HCT116 (cell line): ENCODE results near the gene GLO1. TPM values are rescaled to one million over a fixed set of nuclear protein-coding genes. Genes with fewer than 3 reads are reported as not detected.

Source experiments
- ATAC-seq: fragments of 200-7000 bp; cut with Tn5 transposase; 2 replicates; pipeline ENCODE4 v1.9.1; 2020; ENCODE audit warnings: mild to moderate bottlenecking, moderate library complexity
- BruUV-seq: library from RNA; stranded (reverse); fragments of 400-500 nt; replicated peaks from 2 replicates; lab custom pipeline; 2021; lab: Mats Ljungman, UMichigan
- CTCF ChIA-PET: fragments of 300-600 bp; sonication (Branson Sonifier 250); formaldehyde crosslinking; loops from one replicate; lab custom pipeline; 2021; ENCODE audit warnings: antibody characterized with exemption; lab: Charles Lee
- POLR2A ChIA-PET: fragments of 300-600, 350-600 bp; sonication (Branson Sonifier 250); formaldehyde crosslinking; loops from one replicate; lab custom pipeline; 2021; ENCODE audit warnings: antibody characterized with exemption; lab: Charles Lee
- RAD21 ChIA-PET, 2 experiments: fragments of 300-600 bp; sonication (Branson Sonifier 250); formaldehyde crosslinking; loops; one replicate each; lab custom pipeline; 2023; ENCODE audit warnings: low total read pairs in 2 of 2; ENCODE audit not compliant: uncharacterized antibody in 2 of 2, unreplicated experiment in 2 of 2, low non-redundant PET in 1 of 2; lab: Charles Lee
- DNase-seq: peaks from one replicate; pipeline ENCODE4 v3.0.0-alpha.2; 2010; ENCODE audit warnings: low read depth, low spot score
- H2AFZ ChIP-seq: fragments of 200-600 bp; shearing (Covaris generic), sonication (generic); 2 replicates; pipeline ENCODE4 v1.6.1; 2017; ENCODE audit warnings: low read depth, mixed run types, mixed read lengths, antibody characterized with exemption, low read length; ENCODE audit not compliant: poor library complexity, severe bottlenecking
- H3K27ac ChIP-seq: 2 replicates; pipeline ENCODE4 v1.5.1; 2012; ENCODE audit warnings: low read depth, low read length
- H3K27me3 ChIP-seq: fragments of 200-600 bp; sonication (generic); 2 replicates; pipeline ENCODE4 v1.6.1; 2016; ENCODE audit warnings: mixed run types, low read length, mixed read lengths; ENCODE audit not compliant: insufficient read depth
- H3K36me3 ChIP-seq, 2 experiments: fragments of 200-500 bp in 1 of 2; fragments of 200-600 bp in 1 of 2; sonication (Bioruptor generic) in 1 of 2; sonication (generic) in 1 of 2; 2 replicates each; pipeline versions ENCODE4 v1.5.1 to v1.6.1; 2014 to 2016; ENCODE audit warnings: low read length in 2 of 2, inconsistent platforms in 1 of 2, mixed read lengths in 1 of 2, mixed run types in 1 of 2; ENCODE audit not compliant: insufficient read depth in 2 of 2, control insufficient read depth in 1 of 2
- H3K4me1 ChIP-seq, 2 experiments: fragments of 200-600 bp in 1 of 2; sonication (generic) in 1 of 2; 2 replicates each; pipeline versions ENCODE4 v1.5.1 to v1.6.1; 2012 to 2017; ENCODE audit warnings: low read length in 2 of 2, inconsistent platforms in 1 of 2, mild to moderate bottlenecking in 1 of 2, mixed read lengths in 1 of 2, mixed run types in 1 of 2, moderate library complexity in 1 of 2; ENCODE audit not compliant: insufficient read depth in 2 of 2, control insufficient read depth in 1 of 2
- H3K4me2 ChIP-seq: fragments of 200-600 bp; sonication (generic); 2 replicates; pipeline ENCODE4 v1.6.1; 2017; ENCODE audit warnings: mixed run types, low read length, mixed read lengths
- H3K4me3 ChIP-seq, 2 experiments: fragments of 200-600 bp in 1 of 2; sonication (generic) in 1 of 2; replicated peaks in 1 of 2; 2 replicates each; pipeline ENCODE4 v1.5.1; 2011 to 2016; ENCODE audit warnings: low read length in 2 of 2, control low read depth in 1 of 2, low read depth in 1 of 2, mild to moderate bottlenecking in 1 of 2, mixed read lengths in 1 of 2, mixed run types in 1 of 2
- H3K79me2 ChIP-seq: fragments of 200-600 bp; sonication (generic); 2 replicates; pipeline ENCODE4 v1.6.1; 2017; ENCODE audit warnings: mild to moderate bottlenecking, mixed run types, low read length, moderate library complexity, mixed read lengths; ENCODE audit not compliant: insufficient read depth
- H3K9ac ChIP-seq: fragments of 200-600 bp; sonication (generic); 2 replicates; pipeline ENCODE4 v1.6.1; 2016; ENCODE audit warnings: low read length, mixed read lengths
- H3K9me2 ChIP-seq: fragments of 200-600 bp; sonication (generic), shearing (Covaris generic); 2 replicates; pipeline ENCODE4 v1.6.1; 2017; ENCODE audit warnings: mixed run types, mild to moderate bottlenecking, moderate library complexity; ENCODE audit not compliant: insufficient read depth
- H3K9me3 ChIP-seq, 2 experiments: fragments of 200-500 bp in 1 of 2; fragments of 200-600 bp in 1 of 2; sonication (Bioruptor generic) in 1 of 2; sonication (generic) in 1 of 2; 2 replicates each; pipeline ENCODE4 v1.6.1; 2014 to 2017; ENCODE audit warnings: low read length in 2 of 2, mixed read lengths in 2 of 2, inconsistent platforms in 1 of 2, low read depth in 1 of 2, mild to moderate bottlenecking in 1 of 2, mixed run types in 1 of 2, moderate library complexity in 1 of 2; ENCODE audit not compliant: control insufficient read depth in 1 of 2, insufficient read depth in 1 of 2
- H4K20me1 ChIP-seq: fragments of 200-600 bp; sonication (generic), shearing (Covaris generic); 2 replicates; pipeline ENCODE4 v1.6.1; 2017; ENCODE audit warnings: mixed run types, mild to moderate bottlenecking, moderate library complexity; ENCODE audit not compliant: insufficient read depth
- CBX3 ChIP-seq: IDR thresholded peaks from 2 replicates; pipeline ENCODE4 v1.6.1; 2012; ENCODE audit warnings: low read depth
- CEBPB ChIP-seq: IDR thresholded peaks from 2 replicates; pipeline ENCODE4 v1.6.1; 2012; ENCODE audit warnings: low read depth
- CTCF ChIP-seq, 3 experiments: fragments of 200-600 bp in 1 of 3; sonication (generic) in 1 of 3; IDR thresholded peaks in 2 of 3; conservative IDR thresholded peaks in 1 of 3; 2 replicates each; pipeline ENCODE4 v1.5.1; 2012 to 2017; ENCODE audit warnings: low read depth in 2 of 3, low read length in 2 of 3, antibody characterized with exemption in 1 of 3, borderline replicate concordance in 1 of 3, control low read depth in 1 of 3, mild to moderate bottlenecking in 1 of 3, mixed read lengths in 1 of 3, mixed run types in 1 of 3, moderate library complexity in 1 of 3; ENCODE audit not compliant: insufficient read depth in 1 of 3
- EGR1 ChIP-seq: IDR thresholded peaks from 2 replicates; pipeline ENCODE4 v1.6.1; 2012; ENCODE audit warnings: low read depth
- ELF1 ChIP-seq: IDR thresholded peaks from 2 replicates; pipeline ENCODE4 v1.6.1; 2012; ENCODE audit warnings: low read depth, borderline replicate concordance
- EZH2phosphoT487 ChIP-seq: fragments of 200-600 bp; IDR thresholded peaks from 2 replicates; pipeline ENCODE4 v1.6.1; 2018; ENCODE audit warnings: antibody characterized with exemption, borderline replicate concordance
- FOSL1 ChIP-seq: IDR thresholded peaks from 2 replicates; pipeline ENCODE4 v1.6.1; 2012; ENCODE audit warnings: low read depth
- POLR2AphosphoS5 ChIP-seq: IDR thresholded peaks from 2 replicates; pipeline ENCODE4 v1.6.1; 2011; ENCODE audit warnings: mild to moderate bottlenecking, low read depth, low read length, moderate library complexity
- REST ChIP-seq: IDR thresholded peaks from 2 replicates; pipeline ENCODE4 v1.6.1; 2012; ENCODE audit warnings: low read depth
- SIN3A ChIP-seq: IDR thresholded peaks from 2 replicates; pipeline ENCODE4 v1.6.1; 2012; ENCODE audit warnings: low read depth
- SRF ChIP-seq: IDR thresholded peaks from 2 replicates; pipeline ENCODE4 v1.6.1; 2012; ENCODE audit warnings: low read depth
- YY1 ChIP-seq: IDR thresholded peaks from 2 replicates; pipeline ENCODE4 v1.6.1; 2011; ENCODE audit warnings: low read length, low read depth, moderate library complexity, mild to moderate bottlenecking; ENCODE audit not compliant: insufficient replicate concordance; ENCODE audit errors: extremely low read depth
- ZFX ChIP-seq: fragments of 450-650 bp; IDR thresholded peaks from 2 replicates; pipeline ENCODE4 v1.6.1; 2017
- intact Hi-C: fragments of 100-400 bp; cut with micrococcal nuclease; formaldehyde crosslinking; loops from 2 replicates; pipeline ENCODE4 v1.10.0; 2022
- total RNA-seq: library from RNA; stranded (reverse); gene quantifications from one replicate; pipeline ENCODE4 v1.2.1, GENCODE V29; 2021; ENCODE audit not compliant: unreplicated experiment
- TF ChIP-seq, protein P1 (sequence below): IDR thresholded peaks from 2 replicates; pipeline ENCODE4 v1.6.1; 2012
- TF ChIP-seq, protein P2 (sequence below): IDR thresholded peaks from 2 replicates; pipeline ENCODE4 v1.6.1; 2011; ENCODE audit warnings: mild to moderate bottlenecking, low read length, moderate library complexity; ENCODE audit not compliant: insufficient replicate concordance; ENCODE audit errors: extremely low read depth

Gene GLO1
- total RNA-seq, 1 experiment from 2014 or later, result 191 TPM

GRCh38 chr6:38649744-38650143 lies 53.2 kb downstream of the GLO1 start:
- TF ChIP-seq CEBPB, result no peak
- TF ChIP-seq, protein P1, sequence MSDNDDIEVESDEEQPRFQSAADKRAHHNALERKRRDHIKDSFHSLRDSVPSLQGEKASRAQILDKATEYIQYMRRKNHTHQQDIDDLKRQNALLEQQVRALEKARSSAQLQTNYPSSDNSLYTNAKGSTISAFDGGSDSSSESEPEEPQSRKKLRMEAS, result no peak
- no peak for TF ChIP-seq EZH2phosphoT487
- TF ChIP-seq, protein P2, sequence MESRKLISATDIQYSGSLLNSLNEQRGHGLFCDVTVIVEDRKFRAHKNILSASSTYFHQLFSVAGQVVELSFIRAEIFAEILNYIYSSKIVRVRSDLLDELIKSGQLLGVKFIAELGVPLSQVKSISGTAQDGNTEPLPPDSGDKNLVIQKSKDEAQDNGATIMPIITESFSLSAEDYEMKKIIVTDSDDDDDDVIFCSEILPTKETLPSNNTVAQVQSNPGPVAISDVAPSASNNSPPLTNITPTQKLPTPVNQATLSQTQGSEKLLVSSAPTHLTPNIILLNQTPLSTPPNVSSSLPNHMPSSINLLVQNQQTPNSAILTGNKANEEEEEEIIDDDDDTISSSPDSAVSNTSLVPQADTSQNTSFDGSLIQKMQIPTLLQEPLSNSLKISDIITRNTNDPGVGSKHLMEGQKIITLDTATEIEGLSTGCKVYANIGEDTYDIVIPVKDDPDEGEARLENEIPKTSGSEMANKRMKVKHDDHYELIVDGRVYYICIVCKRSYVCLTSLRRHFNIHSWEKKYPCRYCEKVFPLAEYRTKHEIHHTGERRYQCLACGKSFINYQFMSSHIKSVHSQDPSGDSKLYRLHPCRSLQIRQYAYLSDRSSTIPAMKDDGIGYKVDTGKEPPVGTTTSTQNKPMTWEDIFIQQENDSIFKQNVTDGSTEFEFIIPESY, result no peak
- no peak for TF ChIP-seq SIN3A
- no peak for TF ChIP-seq ELF1
- TF ChIP-seq YY1, result no peak
- no peak for TF ChIP-seq EGR1
- TF ChIP-seq POLR2AphosphoS5, result no peak
- no peak for TF ChIP-seq CBX3
- no peak for TF ChIP-seq SRF
- TF ChIP-seq REST, result no peak
- no peak for TF ChIP-seq ZFX
- no peak for TF ChIP-seq FOSL1
- no peak for TF ChIP-seq CTCF (IDR thresholded peaks at IDR 0.05 in 2 of 3, conservative IDR thresholded peaks at IDR 0.05 in 1 of 3; ENCODE audit: borderline replicate concordance in 1 of 3, insufficient read depth in 1 of 3, low read depth in 2 of 3, low read length in 2 of 3)
- TF ChIP-seq, all 23 proteins: peak for 0
- Histone ChIP-seq H4K20me1 (no peaks in the 10 kb centered on the region), H3K9ac (no peak overlapping the region), H3K27me3 (no peaks in the 10 kb centered on the region), H3K4me2 (no peak overlapping the region), H3K9me2 (no peaks in the 10 kb centered on the region), H3K27ac (no peak overlapping the region), H3K4me1 (no peaks in the 10 kb centered on the region), H3K36me3 (no peaks in the 10 kb centered on the region), H3K9me3 (no peaks in the 10 kb centered on the region), H3K4me3 (no peak overlapping the region), H2AFZ (no peak overlapping the region), H3K79me2 (no peaks in the 10 kb centered on the region)
- ChIA-PET RAD21 (no interaction called here), CTCF (no interaction called here), POLR2A (no interaction called here)
- BruUV-seq, result no TSS peak
- intact Hi-C loops, result no loop called here
- ATAC-seq, result no peak
- no peak for DNase-seq
